ENCODE results near the gene JPH4. TPM values are rescaled to one million over a fixed set of nuclear protein-coding genes. Genes with fewer than 3 reads are reported as not detected.
A peak's percentile ranks its signal among the peaks of the same experiment; 100 is the strongest.

Gene JPH4
- total RNA-seq, 2 experiments from 2014 or later = not detected

GRCh38 chr14:23550131-23550811 is 28.3 kb downstream of the JPH4 start:
- no peaks in the 10 kb centered on the region for H3K79me2 ChIP-seq (ENCODE audit: insufficient read depth, low read depth, low read length)
- H3K27ac ChIP-seq (ENCODE audit: low read depth, low read length, poor library complexity, severe bottlenecking) = no peak overlapping the region
- H3K9me2 ChIP-seq (ENCODE audit: insufficient read depth, low read length) = no peaks in the 10 kb centered on the region
- no peak for TF ChIP-seq CTCF (conservative IDR thresholded peaks at IDR 0.05; ENCODE audit: low read length)
- TF ChIP-seq EZH2phosphoT487 (IDR thresholded peaks at IDR 0.05; ENCODE audit: borderline replicate concordance, low read depth, low read length) = no peak
- ChIA-PET CTCF (ENCODE audit: unreplicated experiment) (no interaction called here), POLR2A (interaction anchor here (1.0 kb wide), 1 partner anchor 14 kb away, joined by 3 read pairs; no protein-coding TSS in a partner anchor)
- no peaks in the 10 kb centered on the region; the same call in 1 of the 2 replicates for H4K20me1 ChIP-seq (ENCODE audit: insufficient read depth, low read length)
- peak overlapping the region; percentile 99 for H3K4me2 ChIP-seq (ENCODE audit: low read length)
- peaks cover 20% of the 10 kb centered on the region for H3K4me1 ChIP-seq (ENCODE audit: insufficient read depth, low read length, poor library complexity, severe bottlenecking)
- no peaks in the 10 kb centered on the region for H3K9me3 ChIP-seq (ENCODE audit: low read length)
- H3K4me3 ChIP-seq (ENCODE audit: low read depth, low read length, poor library complexity, severe bottlenecking) = peak overlapping the region; percentile 80
- H2AFZ ChIP-seq (ENCODE audit: low read length) = no peak overlapping the region
- no peaks in the 10 kb centered on the region for H3K36me3 ChIP-seq (ENCODE audit: insufficient read depth, low read length)
- BruUV-seq (replicated peaks) = no TSS peak
- no peak for DNase-seq (ENCODE audit: low spot score)
- intact Hi-C loops (cut with micrococcal nuclease; ENCODE audit: unreplicated experiment) = loop anchor here (10.0 kb wide), 1 partner anchor 895 kb away; the partner anchor contains the start of gene SDR39U1

GRCh38 chr14:23548351-23549318 is 30.0 kb downstream of the JPH4 start:
- BruUV-seq (replicated peaks) = no TSS peak
- Histone ChIP-seq H4K20me1 (ENCODE audit: insufficient read depth, low read length) (no peaks in the 10 kb centered on the region; the same call in 1 of the 2 replicates), H3K27ac (ENCODE audit: low read depth, low read length, poor library complexity, severe bottlenecking) (no peak overlapping the region), H3K4me1 (ENCODE audit: insufficient read depth, low read length, poor library complexity, severe bottlenecking) (peaks cover 13% of the 10 kb centered on the region), H3K4me2 (ENCODE audit: low read length) (no peak overlapping the region), H2AFZ (ENCODE audit: low read length) (no peak overlapping the region), H3K4me3 (ENCODE audit: low read depth, low read length, poor library complexity, severe bottlenecking) (no peak overlapping the region), H3K79me2 (ENCODE audit: insufficient read depth, low read depth, low read length) (no peaks in the 10 kb centered on the region), H3K9me2 (ENCODE audit: insufficient read depth, low read length) (no peaks in the 10 kb centered on the region), H3K9me3 (ENCODE audit: low read length) (no peaks in the 10 kb centered on the region), H3K36me3 (ENCODE audit: insufficient read depth, low read length) (no peaks in the 10 kb centered on the region)
- TF ChIP-seq EZH2phosphoT487 (IDR thresholded peaks at IDR 0.05; ENCODE audit: borderline replicate concordance, low read depth, low read length) (no peak), CTCF (conservative IDR thresholded peaks at IDR 0.05; ENCODE audit: low read length) (no peak)
- ChIA-PET CTCF (ENCODE audit: unreplicated experiment) (no interaction called here), POLR2A (interaction anchor here (0.6 kb wide), 1 partner anchor 9 kb away, joined by 3 read pairs; no protein-coding TSS in a partner anchor)
- no peak for DNase-seq (ENCODE audit: low spot score)
- intact Hi-C loops (cut with micrococcal nuclease; ENCODE audit: unreplicated experiment) = no loop called here

Data from OCI-LY7 (cell line).